ENCODE measurements around the gene NDUFAF2.

The NDUFAF2 gene

GRCh38 chr5:61120534-61120933 lies 175.5 kb downstream of the NDUFAF2 start:
- no peak for DNase-seq (ENCODE audit: low spot score)

- no peak for DNase-seq (ENCODE audit: low spot score)
Measured at GRCh38 chr5:61123145-61123544, 178.1 kb downstream of the NDUFAF2 start.

DNA sequence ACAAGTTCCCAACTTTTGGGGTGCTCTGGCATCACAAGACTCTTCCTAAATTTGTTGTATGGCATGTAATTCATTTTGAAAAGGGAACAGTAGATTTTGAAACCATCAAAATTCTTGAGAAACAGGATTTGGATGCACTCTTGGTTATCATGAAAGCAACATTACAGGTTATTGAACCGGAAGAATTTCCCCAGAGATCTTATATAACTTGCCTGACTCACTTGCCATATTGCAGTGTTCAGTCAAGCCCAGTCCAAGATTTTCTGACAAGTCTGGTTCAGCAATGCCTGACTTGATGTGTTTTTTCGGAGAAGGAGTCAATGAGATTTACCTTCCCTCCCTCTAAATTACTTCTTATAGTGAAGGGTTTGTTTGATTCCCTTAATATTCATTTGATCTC lies 185.3 kb downstream of the NDUFAF2 start:
- no peak for DNase-seq (ENCODE audit: low spot score)

DNA sequence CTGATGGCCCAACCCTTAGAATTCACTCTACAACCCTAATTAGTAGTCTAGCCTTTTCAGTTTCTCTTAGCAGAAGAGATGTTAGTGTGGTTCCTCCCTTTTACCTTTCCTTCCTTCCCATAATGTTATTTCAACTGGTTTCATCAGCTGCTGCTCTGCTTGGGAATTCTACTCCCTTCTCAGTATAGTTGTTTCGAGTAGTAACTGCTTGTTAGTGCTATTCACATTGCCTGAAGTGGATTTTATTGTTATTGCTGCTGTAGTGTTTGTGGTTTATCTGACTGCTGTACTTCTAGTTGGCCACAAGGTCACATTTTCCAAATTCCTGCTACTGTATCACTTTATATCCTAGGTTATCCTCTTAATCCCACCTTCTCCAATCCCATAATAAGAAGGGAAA lies 187.6 kb downstream of the NDUFAF2 start:
- DNase-seq (ENCODE audit: low spot score) = no peak

DNA sequence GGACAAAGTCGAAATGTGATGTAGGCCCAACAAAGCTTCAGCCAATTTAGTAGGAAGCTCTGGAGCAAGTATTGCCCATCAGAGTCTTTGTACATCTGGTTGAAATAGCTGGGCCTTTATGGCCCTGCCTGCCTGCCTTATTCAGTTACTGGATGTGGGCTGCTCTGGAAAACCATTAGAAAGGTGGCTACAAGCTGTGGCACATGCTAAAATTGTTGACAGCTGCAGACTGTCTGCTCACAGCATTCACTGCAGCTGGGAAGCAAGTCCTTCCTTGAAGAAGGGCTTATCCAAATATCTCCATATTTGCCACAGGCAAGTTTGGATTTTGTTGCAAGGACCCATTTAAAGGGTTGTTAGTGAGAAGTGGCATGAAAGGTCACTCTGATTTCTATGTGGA lies 192.8 kb downstream of the NDUFAF2 start:
- DNase-seq (ENCODE audit: low spot score) = no peak

GRCh38 chr5:61139094-61139873 lies 194.3 kb downstream of the NDUFAF2 start:
- DNase-seq (ENCODE audit: low spot score) = no peak

DNA sequence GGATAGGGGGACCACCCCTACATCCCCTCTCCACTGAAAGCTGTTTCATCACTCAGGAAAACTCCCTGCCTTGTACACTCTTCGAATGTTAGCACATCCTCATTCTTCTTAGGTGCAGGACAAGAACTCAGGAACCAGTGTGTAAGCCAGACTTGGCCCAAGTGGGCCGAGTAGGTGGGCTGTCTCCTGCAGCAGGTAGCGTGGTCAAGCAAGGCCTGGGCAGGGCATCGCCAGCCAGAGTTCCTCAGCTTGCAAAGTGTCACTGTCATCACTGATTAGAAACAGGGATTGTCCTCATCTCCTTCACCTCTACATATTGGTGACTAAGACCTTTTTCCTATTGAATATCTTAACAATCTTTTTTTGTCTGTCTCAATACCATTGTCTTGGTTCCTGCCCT lies 194.9 kb downstream of the NDUFAF2 start:
- DNase-seq (ENCODE audit: low spot score) = no peak

- no peak for DNase-seq (ENCODE audit: low spot score)
Measured at GRCh38 chr5:61141801-61142200, 196.8 kb downstream of the NDUFAF2 start.

DNA sequence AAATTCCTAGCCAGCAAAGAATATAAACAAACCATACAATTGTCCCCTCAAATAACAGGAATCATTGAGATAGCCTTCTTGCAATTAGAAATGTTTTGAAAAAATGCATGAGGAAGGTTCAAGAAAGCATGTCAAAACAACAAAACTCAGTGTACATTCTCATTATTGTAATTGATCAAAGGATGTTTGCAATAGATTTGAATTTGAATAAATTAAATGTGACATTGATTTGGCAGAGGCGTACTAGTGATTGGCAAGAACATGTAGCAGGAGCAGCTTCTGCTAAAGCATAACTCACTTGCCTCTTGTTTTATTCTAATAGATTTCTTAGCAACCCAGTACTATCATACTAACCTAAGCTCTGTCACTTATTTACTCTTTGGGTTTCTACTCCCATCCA lies 197.4 kb downstream of the NDUFAF2 start:
- no peak for DNase-seq (ENCODE audit: low spot score)

- no peak for DNase-seq (ENCODE audit: low spot score)
Measured at GRCh38 chr5:61142811-61143210, 197.8 kb downstream of the NDUFAF2 start.

- no peak for DNase-seq (ENCODE audit: low spot score)
Measured at GRCh38 chr5:61148515-61148914, 203.5 kb downstream of the NDUFAF2 start.

GRCh38 chr5:61151893-61152292 lies 206.9 kb downstream of the NDUFAF2 start:
- DNase-seq (ENCODE audit: low spot score) = no peak

DNA sequence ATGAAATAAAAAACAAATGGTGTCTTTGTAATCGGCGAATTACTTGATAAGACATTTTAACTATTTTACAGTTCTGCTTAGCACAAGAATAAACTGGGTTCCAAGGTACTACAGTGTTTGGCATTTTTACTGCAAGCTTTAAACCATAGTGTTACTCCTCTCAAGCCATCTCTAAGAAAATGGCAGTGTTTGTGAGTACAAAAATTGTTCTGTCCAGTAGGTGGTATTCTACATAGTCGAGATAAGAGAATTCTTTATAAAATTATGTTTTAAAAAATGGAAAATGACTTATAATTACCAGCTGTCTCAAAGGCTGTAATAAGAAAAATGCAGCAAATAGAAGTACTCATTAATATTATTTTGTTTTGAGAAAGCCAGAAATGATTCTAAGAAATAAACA lies 214.1 kb downstream of the NDUFAF2 start:
- no peak for DNase-seq (ENCODE audit: low spot score)

GRCh38 chr5:61159836-61160235 lies 214.8 kb downstream of the NDUFAF2 start:
- no peak for DNase-seq (ENCODE audit: low spot score)

DNA sequence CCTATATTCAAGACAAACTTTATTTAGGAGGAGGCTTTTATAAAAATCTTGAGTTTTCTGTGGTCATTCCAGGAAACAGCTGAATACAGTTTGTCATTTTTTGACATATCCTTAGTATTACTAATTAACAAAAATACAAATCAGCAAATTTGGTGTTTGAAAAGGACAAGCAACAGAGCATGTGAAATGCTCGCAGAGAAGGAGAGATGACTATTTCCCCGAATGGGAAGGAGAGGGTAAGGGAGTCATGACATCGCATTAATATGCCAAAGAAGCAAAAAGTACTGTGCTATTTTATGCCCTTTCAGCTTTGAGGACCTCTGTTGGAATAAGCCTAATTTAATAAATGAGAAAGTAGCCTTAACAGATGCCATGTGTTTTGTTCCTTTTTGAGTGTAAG lies 215.5 kb downstream of the NDUFAF2 start:
- DNase-seq (ENCODE audit: low spot score) = no peak

DNA sequence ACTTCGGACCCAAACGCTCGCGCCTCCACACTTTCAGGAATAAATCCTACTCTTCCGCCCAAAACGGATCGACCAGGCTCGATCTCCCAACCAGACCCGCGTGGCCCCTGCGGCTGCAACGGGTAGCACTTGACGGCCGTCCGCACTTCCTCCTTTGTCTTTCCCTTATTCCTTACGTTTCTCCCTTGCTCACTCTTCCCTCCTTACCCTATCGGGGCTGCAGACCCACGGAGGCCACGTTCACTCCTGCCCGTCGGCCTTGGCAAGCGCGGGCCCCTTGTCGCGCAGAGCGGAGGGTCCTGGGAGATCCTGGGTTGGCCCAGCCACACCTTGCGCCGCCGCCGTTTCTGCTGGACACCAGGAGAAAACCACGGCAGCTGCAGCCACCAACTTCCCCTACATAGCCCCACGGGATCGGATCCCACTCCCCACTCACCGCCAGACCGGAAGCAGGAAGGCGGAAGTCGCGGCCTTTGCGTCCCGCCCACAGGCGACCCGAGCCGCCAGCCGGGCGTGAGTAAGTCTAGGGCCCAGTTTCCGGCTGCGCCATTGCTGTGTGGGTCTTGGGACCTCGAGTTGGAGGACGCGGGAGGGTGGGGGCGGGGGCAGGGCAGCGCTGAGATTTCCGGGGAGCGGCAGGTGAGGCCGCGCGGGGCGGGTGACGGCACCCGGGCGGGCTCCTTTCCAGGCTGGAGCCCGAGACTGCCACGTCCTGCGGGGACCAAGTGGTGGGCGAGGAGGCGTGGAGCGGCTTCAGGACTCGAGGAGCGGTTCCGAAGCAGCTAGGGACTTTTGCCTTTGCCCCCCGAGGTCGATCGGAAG lies 217.2 kb downstream of the NDUFAF2 start, which contains the start of gene SMIM15:
SMIM15 (minus strand) TSS at position 459 of the 822 bp plus-strand sequence. CDS start 2,297 bp downstream, outside the sequence.
- DNase-seq (ENCODE audit: low spot score) = peak; percentile 75

DNA sequence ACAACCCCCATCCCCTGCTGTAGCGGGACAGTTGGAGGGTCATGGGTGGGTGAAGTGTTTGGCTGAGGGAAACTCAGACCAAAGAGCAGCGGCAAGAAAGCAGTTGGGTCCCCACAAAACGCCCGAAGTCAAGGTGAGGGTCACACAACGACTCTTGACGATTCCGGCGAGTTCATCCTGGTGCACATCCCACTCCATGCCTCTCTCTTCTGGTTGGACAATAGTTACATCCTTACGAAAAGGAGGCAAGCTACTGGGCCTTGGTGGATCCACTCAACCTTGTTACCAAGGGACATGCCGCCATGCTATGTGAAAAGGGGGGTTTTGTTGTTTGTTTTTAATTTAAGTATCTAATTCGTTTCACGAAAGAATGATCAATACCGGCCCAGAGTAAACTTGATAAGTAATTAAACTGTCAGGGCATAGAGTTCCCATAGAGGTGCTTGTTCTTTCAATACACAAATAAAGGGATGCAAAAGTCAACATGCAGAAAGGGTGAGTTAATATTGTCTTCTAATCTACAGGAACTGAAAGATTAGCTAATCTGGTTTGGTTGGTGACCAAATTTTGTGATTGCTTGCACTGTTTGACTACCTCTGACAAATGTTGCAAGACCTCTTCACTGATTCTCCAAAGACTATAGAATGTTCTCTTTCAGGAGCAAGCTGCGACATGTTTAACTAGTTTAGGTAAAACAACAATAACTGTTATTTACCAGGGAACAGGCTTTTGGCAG lies 218.0 kb downstream of the NDUFAF2 start:
- no peak for DNase-seq (ENCODE audit: low spot score)

- DNase-seq (ENCODE audit: low spot score) = no peak
Measured at GRCh38 chr5:61163905-61164304, 218.9 kb downstream of the NDUFAF2 start.

DNA sequence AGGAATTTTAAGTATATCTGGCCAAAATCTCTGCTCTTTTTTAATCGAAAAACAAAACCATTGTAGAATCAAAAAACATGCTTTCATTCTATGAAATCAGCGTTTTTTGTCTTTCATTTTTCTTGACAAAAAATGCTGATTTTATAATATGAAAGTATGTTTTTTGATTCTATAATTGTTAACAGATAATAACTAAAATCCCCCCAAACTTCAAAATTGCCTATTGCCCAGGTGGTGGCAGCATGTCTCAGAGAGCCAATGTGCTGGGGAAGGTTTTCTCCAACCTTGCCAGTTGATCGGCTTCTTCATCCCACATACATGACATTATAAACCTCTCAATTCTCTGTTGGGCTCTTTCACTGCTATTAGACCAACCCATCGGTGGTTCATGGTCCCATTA lies 222.4 kb downstream of the NDUFAF2 start:
- no peak for DNase-seq (ENCODE audit: low spot score)

- no peak for DNase-seq (ENCODE audit: low spot score)
Measured at GRCh38 chr5:61168951-61169350, 223.9 kb downstream of the NDUFAF2 start.

GRCh38 chr5:61171479-61171878 lies 226.5 kb downstream of the NDUFAF2 start:
- DNase-seq (ENCODE audit: low spot score) = no peak

GRCh38 chr5:61176631-61177030 lies 231.6 kb downstream of the NDUFAF2 start:
- no peak for DNase-seq (ENCODE audit: low spot score)

DNA sequence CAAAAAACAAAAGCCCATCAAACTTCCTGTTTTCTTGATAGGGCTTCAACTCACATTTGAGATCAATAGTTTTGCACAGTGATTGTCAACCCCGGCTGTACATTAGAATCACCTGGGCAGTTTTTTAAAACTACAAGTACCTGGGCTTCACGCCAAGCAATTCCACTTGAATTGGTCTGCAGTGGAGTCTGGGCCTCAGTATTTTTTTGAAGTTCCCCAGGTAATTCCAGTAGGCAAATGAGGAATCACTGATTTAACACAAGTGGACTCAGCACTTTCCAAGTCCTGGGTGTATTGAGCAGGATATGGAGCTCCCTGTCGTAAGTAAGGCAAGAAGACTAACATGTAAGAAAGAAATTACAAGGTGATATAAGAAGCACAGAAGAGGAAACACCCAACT lies 232.1 kb downstream of the NDUFAF2 start:
- DNase-seq (ENCODE audit: low spot score) = no peak

All from CD4-positive, alpha-beta T cell treated with Interleukin-6 at 100 ng/mL for 8 hours (primary cell).